Uterus (tissue), 4 donors: ENCODE measurements around the gene METTL2A. TPM values are rescaled to one million over a fixed set of nuclear protein-coding genes. Genes with fewer than 3 reads are reported as not detected.

Source experiments
- small RNA-seq: library from RNA; depleted of rRNA; stranded (forward); fragments of <200 nt; gene quantifications from one replicate; pipeline ENCODE3, GENCODE V24; 2016
- total RNA-seq, 4 donors: library from RNA; depleted of rRNA in 3 of 4; stranded (reverse); fragments of >200 nt in 3 of 4; gene quantifications; one replicate each; pipeline versions ENCODE4 v1.1.0 to v1.2.4, GENCODE V29; 2014 to 2023
- donor health status: DM: yes; HTN: yes; CAD: no.

The METTL2A gene
- total RNA-seq, 4 donors from 2014 or later = 5.9 to 30.8 (median 15.2) TPM

Small RNA genes lying within 50 kb of the gene (small RNA-seq; reads per million reads assigned to genes)
- gene RNU7-52P = not detected

Other genes with a start within 250 kb of the METTL2A start
- gene EFCAB3, start 43.3 kb upstream of the METTL2A start, total RNA-seq = not detected
- 100 to 1,000 TPM in 1 of 4 donors, 10 to 100 TPM in 3; 13.6 to 120 (median 50.0) TPM for gene TLK2, start 54.9 kb downstream of the METTL2A start, total RNA-seq
- 100 to 1,000 TPM in 2 of 4 donors, 10 to 100 TPM in 2; 30.7 to 273 (median 102) TPM for gene MRC2, start 203.8 kb downstream of the METTL2A start, total RNA-seq